ENCODE data around the gene RSPH6A. TPM values are rescaled to one million over a fixed set of nuclear protein-coding genes. Genes with fewer than 3 reads are reported as not detected.
A peak's percentile ranks its signal among the peaks of the same experiment; 100 is the strongest.

Gene RSPH6A
- total and polyA plus RNA-seq, 2 of the 13 experiments (the other 11 are each of a cell fraction or from before 2014, with no cell fraction given) = 0.07 TPM; not detected in 1

GRCh38 chr19:45768984-45769782 is 45.9 kb downstream of the RSPH6A start, which contains the start of gene SIX5 (continued):
- TF ChIP-seq ZBTB42 (CRISPR knock-in tag; IDR thresholded peaks at IDR 0.05) = peak; percentile 100
- peak; percentile 66 for TF ChIP-seq DMAP1 (CRISPR knock-in tag; IDR thresholded peaks at IDR 0.05)
- TF ChIP-seq ATF3 (CRISPR knock-in tag; IDR thresholded peaks at IDR 0.05) = no peak; the same call in 1 of the 2 replicates
- no peak for TF ChIP-seq ZNF101 (CRISPR knock-in tag; IDR thresholded peaks at IDR 0.05; ENCODE audit: borderline replicate concordance, low read depth)
- no peak for TF ChIP-seq GRHL1 (CRISPR knock-in tag; conservative IDR thresholded peaks at IDR 0.05)
- peak; percentile 59; the same call in 1 of the 2 replicates for TF ChIP-seq CAMTA2 (CRISPR knock-in tag; IDR thresholded peaks at IDR 0.05; ENCODE audit: borderline replicate concordance)
- no peak for TF ChIP-seq ZNF30 (CRISPR knock-in tag; IDR thresholded peaks at IDR 0.05)
- TF ChIP-seq ELK4 (CRISPR knock-in tag; IDR thresholded peaks at IDR 0.05; ENCODE audit: borderline replicate concordance) = 0 out of 2 replicates have a peak, but pooled peaks have one; percentile 32
- TF ChIP-seq IRF9 (CRISPR knock-in tag; IDR thresholded peaks at IDR 0.05; ENCODE audit: borderline replicate concordance) = no peak
- no peak for TF ChIP-seq ZFAT (CRISPR knock-in tag; conservative IDR thresholded peaks at IDR 0.05)
- peak; percentile 88 for TF ChIP-seq ZBTB10 (CRISPR knock-in tag; IDR thresholded peaks at IDR 0.05; ENCODE audit: borderline replicate concordance)
- TF ChIP-seq ZSCAN29 (CRISPR knock-in tag; conservative IDR thresholded peaks at IDR 0.05) = 0 out of 2 replicates have a peak, but pooled peaks have one; percentile 20
- no peak for TF ChIP-seq ZNF44 (CRISPR knock-in tag; IDR thresholded peaks at IDR 0.05)
- no peak for TF ChIP-seq ZFYVE20 (CRISPR knock-in tag; IDR thresholded peaks at IDR 0.05; ENCODE audit: borderline replicate concordance, low read depth)
- no peak for TF ChIP-seq ZSCAN5A (CRISPR knock-in tag; IDR thresholded peaks at IDR 0.05; ENCODE audit: borderline replicate concordance)
- 0 out of 2 replicates have a peak, but pooled peaks have one; percentile 27 for TF ChIP-seq SOX13 (IDR thresholded peaks at IDR 0.05)
- TF ChIP-seq SOX13 (CRISPR knock-in tag; conservative IDR thresholded peaks at IDR 0.05 in 1 of 2, IDR thresholded peaks at IDR 0.05 in 1 of 2) = peak in 1 of 2 experiments; percentile 63; a peak in 2 of 4 replicates
- TF ChIP-seq HOXA9 (CRISPR knock-in tag; IDR thresholded peaks at IDR 0.05; ENCODE audit: borderline replicate concordance) = no peak
- TF ChIP-seq TCF12 (IDR thresholded peaks at IDR 0.05) = no peak
- TF ChIP-seq TCF12 (CRISPR knock-in tag; IDR thresholded peaks at IDR 0.05) = peak; percentile 46; the same call in 1 of the 2 replicates

Data from HepG2 (cell line).